GM12891 (cell line): ENCODE data around the gene TLCD1.
"Not testable (repeated sequence)": the region's sequence is repeated elsewhere in the genome, so short reads cannot be mapped to it uniquely, and the experiment has no call there.

Source experiments
- POLR2A ChIP-seq: IDR thresholded peaks from 2 replicates; pipeline ENCODE4 v1.6.1; 2011; ENCODE audit warnings: low read depth, low read length, control low read depth
- POLR2AphosphoS5 ChIP-seq: IDR thresholded peaks from 2 replicates; pipeline ENCODE4 v1.6.1; 2011; ENCODE audit warnings: low read depth, low read length, control low read depth
- TAF1 ChIP-seq: IDR thresholded peaks from 2 replicates; pipeline ENCODE4 v1.6.1; 2011; ENCODE audit warnings: low read depth, low read length, control low read depth

DNA sequence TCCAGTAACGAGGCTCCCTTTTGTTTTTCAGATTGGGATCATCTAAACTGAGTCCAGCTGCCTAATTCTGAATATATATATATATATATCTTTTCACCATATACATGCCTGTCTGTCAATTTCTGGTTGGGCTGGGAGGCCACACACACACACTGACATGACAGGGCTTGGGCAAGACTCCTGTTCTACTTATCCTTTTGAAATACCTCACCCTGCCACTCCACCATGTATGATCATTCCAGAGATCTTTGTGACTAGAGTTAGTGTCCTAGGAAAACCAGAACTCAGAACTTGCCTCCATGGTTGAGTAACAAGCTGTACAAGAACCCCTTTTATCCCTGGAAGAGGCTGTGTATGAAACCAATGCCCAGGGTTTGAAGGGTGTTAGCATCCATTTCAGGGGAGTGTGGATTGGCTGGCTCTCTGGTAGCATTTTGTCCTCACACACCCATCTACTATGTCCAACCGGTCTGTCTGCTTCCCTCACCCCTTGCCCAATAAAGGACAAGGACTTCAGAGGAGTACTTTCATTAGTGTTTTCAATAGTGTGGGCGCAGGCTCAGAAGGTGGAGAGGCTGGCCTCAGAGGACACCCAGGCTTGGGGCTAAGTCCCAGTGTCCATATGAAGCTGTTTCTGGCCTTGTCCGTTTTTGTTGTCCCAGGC is 2.1 kb downstream of the TLCD1 start:
- not testable (repeated sequence) for TF ChIP-seq TAF1, POLR2A, POLR2AphosphoS5
